Colon (tissue), 2 donors: Measurements from ENCODE around the gene NAP1L4.

ENCODE experiments used
- FAIRE-seq: peaks from 2 replicates; lab custom pipeline; 2012; peaks lifted over from hg19 to GRCh38; lab: Jason Lieb, UNC
- donor health status: control.
- donor health status: control.

Gene NAP1L4

GRCh38 chr11:2992234-2992996, at the start of gene NAP1L4:
Gene NAP1L4 (minus strand): TSS chr11:2992329. CDS start chr11:2979220, 13,109 bp downstream.
- FAIRE-seq, result no peak

GRCh38 chr11:3040881-3041280, 48.8 kb upstream of the NAP1L4 start:
- FAIRE-seq, result no peak

GRCh38 chr11:3037945-3038271, 45.8 kb upstream of the NAP1L4 start:
- no peak for FAIRE-seq

GRCh38 chr11:3037040-3037944, 45.2 kb upstream of the NAP1L4 start:
- no peak for FAIRE-seq

- FAIRE-seq, result no peak
Observed at GRCh38 chr11:3036419-3036818, 44.3 kb upstream of the NAP1L4 start.

- no peak for FAIRE-seq
Observed at GRCh38 chr11:3035333-3035732, 43.2 kb upstream of the NAP1L4 start.

GRCh38 chr11:3030289-3031070, 38.4 kb upstream of the NAP1L4 start:
- no peak for FAIRE-seq

- no peak for FAIRE-seq
Observed at GRCh38 chr11:3028813-3029212, 36.7 kb upstream of the NAP1L4 start.

- no peak for FAIRE-seq
Observed at GRCh38 chr11:3026803-3027202, 34.7 kb upstream of the NAP1L4 start.

GRCh38 chr11:3022982-3023381, 30.9 kb upstream of the NAP1L4 start:
- FAIRE-seq, result no peak

GRCh38 chr11:3022300-3022967, 30.3 kb upstream of the NAP1L4 start:
- no peak for FAIRE-seq

- no peak for FAIRE-seq
Observed at GRCh38 chr11:3021125-3021524, 29.0 kb upstream of the NAP1L4 start.

- FAIRE-seq, result no peak
Observed at GRCh38 chr11:3020011-3020410, 27.9 kb upstream of the NAP1L4 start.

GRCh38 chr11:3018596-3018995, 26.5 kb upstream of the NAP1L4 start:
- FAIRE-seq, result no peak

GRCh38 chr11:3016861-3017260, 24.7 kb upstream of the NAP1L4 start:
- no peak for FAIRE-seq

- FAIRE-seq, result no peak
Observed at GRCh38 chr11:3015796-3016195, 23.7 kb upstream of the NAP1L4 start.

- FAIRE-seq, result no peak
Observed at GRCh38 chr11:3014943-3015342, 22.8 kb upstream of the NAP1L4 start.

- FAIRE-seq, result no peak
Observed at GRCh38 chr11:3014057-3014938, 22.2 kb upstream of the NAP1L4 start.

- no peak for FAIRE-seq
Observed at GRCh38 chr11:3011891-3012885, 20.1 kb upstream of the NAP1L4 start.
